ENCODE measurements around the gene PAX9.

The PAX9 gene

DNA sequence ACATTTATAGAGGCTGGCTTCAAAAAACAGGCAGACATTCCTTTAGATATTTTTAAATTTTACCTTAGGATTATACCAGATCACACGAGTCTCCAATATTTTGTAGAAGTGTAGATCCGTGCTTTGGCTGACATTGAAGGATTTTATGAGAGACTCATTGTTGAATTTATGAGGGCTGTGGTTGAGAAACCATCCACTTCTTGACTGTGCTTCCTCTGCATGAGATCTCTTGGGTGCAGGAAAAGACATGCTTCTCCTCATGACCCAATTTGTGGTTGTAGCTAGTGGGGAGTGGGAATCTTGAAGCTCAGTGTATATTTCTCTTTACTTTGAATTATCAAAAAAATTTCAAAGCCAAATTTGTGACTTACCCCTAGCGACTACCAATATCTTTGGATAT lies 42.5 kb upstream of the PAX9 start:
- Histone ChIP-seq H3K27me3 (ENCODE audit: low read length) (no peaks in the 10 kb centered on the region), H2AFZ (ENCODE audit: low read depth, low read length, severe bottlenecking) (no peak overlapping the region), H3K9me2 (replicated peaks; ENCODE audit: insufficient read depth, low read length) (no peaks in the 10 kb centered on the region), H3K36me3 (ENCODE audit: low read length) (no peaks in the 10 kb centered on the region), H3K9ac (ENCODE audit: low read length) (no peak overlapping the region), H3K4me3 (ENCODE audit: insufficient read depth, low read length, poor library complexity, severe bottlenecking) (no peak overlapping the region), H3K9me3 (ENCODE audit: insufficient read depth, low read length) (no peaks in the 10 kb centered on the region), H3K4me2 (ENCODE audit: low read depth, low read length, poor library complexity, severe bottlenecking) (no peak overlapping the region), H3K79me2 (ENCODE audit: insufficient read depth, low read length) (no peaks in the 10 kb centered on the region), H3F3A (ENCODE audit: insufficient read depth) (no peaks in the 10 kb centered on the region), H3K27ac (ENCODE audit: low read depth, low read length) (no peak overlapping the region), H4K20me1 (ENCODE audit: low read depth, low read length) (no peaks in the 10 kb centered on the region)
- TF ChIP-seq EZH2phosphoT487 (conservative IDR thresholded peaks at IDR 0.05; ENCODE audit: low read length) (no peak), CTCF (IDR thresholded peaks at IDR 0.05; ENCODE audit: insufficient read depth, low read length, poor library complexity, severe bottlenecking) (no peak)

DNA sequence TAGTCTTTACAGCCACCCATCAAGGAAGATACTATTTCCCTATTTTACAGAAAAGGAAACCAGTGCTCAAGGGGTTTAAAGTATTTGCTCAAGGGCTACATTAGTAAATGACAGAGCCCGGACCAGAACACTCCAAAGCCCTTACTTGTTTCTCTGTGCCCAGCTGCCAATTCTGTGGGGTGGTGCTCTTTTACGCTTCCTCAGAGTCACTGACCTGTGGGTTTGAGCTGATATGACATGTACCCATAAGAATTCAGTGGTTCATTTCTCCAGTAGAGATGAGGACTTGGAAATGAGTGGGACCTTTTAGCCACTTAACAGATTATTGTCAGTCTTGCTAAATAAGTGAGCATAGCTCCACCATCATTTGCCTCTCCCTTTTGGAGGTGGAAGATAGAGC lies 41.8 kb upstream of the PAX9 start:
- no peaks in the 10 kb centered on the region for H3K36me3 ChIP-seq (ENCODE audit: low read length)
- no peak overlapping the region for H3K4me2 ChIP-seq (ENCODE audit: low read depth, low read length, poor library complexity, severe bottlenecking)
- H3K79me2 ChIP-seq (ENCODE audit: insufficient read depth, low read length), result no peaks in the 10 kb centered on the region
- no peaks in the 10 kb centered on the region for H4K20me1 ChIP-seq (ENCODE audit: low read depth, low read length)
- no peak overlapping the region for H2AFZ ChIP-seq (ENCODE audit: low read depth, low read length, severe bottlenecking)
- H3F3A ChIP-seq (ENCODE audit: insufficient read depth), result no peaks in the 10 kb centered on the region
- no peaks in the 10 kb centered on the region for H3K9me2 ChIP-seq (replicated peaks; ENCODE audit: insufficient read depth, low read length)
- H3K27ac ChIP-seq (ENCODE audit: low read depth, low read length), result no peak overlapping the region
- H3K27me3 ChIP-seq (ENCODE audit: low read length), result no peaks in the 10 kb centered on the region
- H3K9me3 ChIP-seq (ENCODE audit: insufficient read depth, low read length), result no peaks in the 10 kb centered on the region
- no peak overlapping the region for H3K9ac ChIP-seq (ENCODE audit: low read length)
- no peak overlapping the region for H3K4me3 ChIP-seq (ENCODE audit: insufficient read depth, low read length, poor library complexity, severe bottlenecking)
- no peak for TF ChIP-seq CTCF (IDR thresholded peaks at IDR 0.05; ENCODE audit: insufficient read depth, low read length, poor library complexity, severe bottlenecking)
- TF ChIP-seq EZH2phosphoT487 (conservative IDR thresholded peaks at IDR 0.05; ENCODE audit: low read length), result no peak

GRCh38 chr14:36625014-36625413 lies 36.6 kb upstream of the PAX9 start:
- H3K27ac ChIP-seq (ENCODE audit: low read depth, low read length), result no peak overlapping the region
- no peaks in the 10 kb centered on the region for H3F3A ChIP-seq (ENCODE audit: insufficient read depth)
- no peak overlapping the region for H3K9ac ChIP-seq (ENCODE audit: low read length)
- no peak overlapping the region for H3K4me3 ChIP-seq (ENCODE audit: insufficient read depth, low read length, poor library complexity, severe bottlenecking)
- H3K27me3 ChIP-seq (ENCODE audit: low read length), result no peaks in the 10 kb centered on the region
- no peaks in the 10 kb centered on the region for H3K79me2 ChIP-seq (ENCODE audit: insufficient read depth, low read length)
- no peak overlapping the region for H2AFZ ChIP-seq (ENCODE audit: low read depth, low read length, severe bottlenecking)
- H3K9me3 ChIP-seq (ENCODE audit: insufficient read depth, low read length), result no peaks in the 10 kb centered on the region
- no peak overlapping the region for H3K4me2 ChIP-seq (ENCODE audit: low read depth, low read length, poor library complexity, severe bottlenecking)
- no peaks in the 10 kb centered on the region for H3K9me2 ChIP-seq (replicated peaks; ENCODE audit: insufficient read depth, low read length)
- TF ChIP-seq EZH2phosphoT487 (conservative IDR thresholded peaks at IDR 0.05; ENCODE audit: low read length), result no peak
- TF ChIP-seq CTCF (IDR thresholded peaks at IDR 0.05; ENCODE audit: insufficient read depth, low read length, poor library complexity, severe bottlenecking), result no peak
- no peaks in the 10 kb centered on the region for H4K20me1 ChIP-seq (ENCODE audit: low read depth, low read length)
- no peaks in the 10 kb centered on the region for H3K36me3 ChIP-seq (ENCODE audit: low read length)

DNA sequence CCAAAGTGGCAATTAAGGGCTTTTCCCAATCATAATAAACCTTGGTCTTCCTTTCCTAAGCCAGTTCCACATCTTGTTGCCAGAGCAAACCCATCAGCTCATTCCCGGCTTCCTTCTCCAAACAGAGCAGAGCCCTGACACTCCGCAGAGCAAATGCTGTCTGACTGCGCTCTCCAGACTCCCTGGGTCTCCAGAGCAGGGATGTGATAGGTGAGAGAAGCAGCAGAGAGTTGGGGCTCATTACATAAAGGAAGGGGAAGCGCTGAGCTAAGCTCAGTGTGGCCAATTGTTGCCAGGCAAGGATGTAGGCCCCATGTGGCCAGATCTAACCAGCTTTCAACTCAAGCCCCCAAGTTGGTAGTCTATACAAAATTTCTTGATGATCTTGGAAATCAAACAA lies 36.2 kb upstream of the PAX9 start:
- TF ChIP-seq EZH2phosphoT487 (conservative IDR thresholded peaks at IDR 0.05; ENCODE audit: low read length), result no peak
- no peak for TF ChIP-seq CTCF (IDR thresholded peaks at IDR 0.05; ENCODE audit: insufficient read depth, low read length, poor library complexity, severe bottlenecking)
- no peaks in the 10 kb centered on the region for H3K79me2 ChIP-seq (ENCODE audit: insufficient read depth, low read length)
- H3K4me2 ChIP-seq (ENCODE audit: low read depth, low read length, poor library complexity, severe bottlenecking), result no peak overlapping the region
- H3K4me3 ChIP-seq (ENCODE audit: insufficient read depth, low read length, poor library complexity, severe bottlenecking), result no peak overlapping the region
- no peaks in the 10 kb centered on the region for H4K20me1 ChIP-seq (ENCODE audit: low read depth, low read length)
- H3K27me3 ChIP-seq (ENCODE audit: low read length), result no peaks in the 10 kb centered on the region
- no peaks in the 10 kb centered on the region for H3K9me3 ChIP-seq (ENCODE audit: insufficient read depth, low read length)
- H3K36me3 ChIP-seq (ENCODE audit: low read length), result no peaks in the 10 kb centered on the region
- no peak overlapping the region for H3K9ac ChIP-seq (ENCODE audit: low read length)
- no peak overlapping the region for H3K27ac ChIP-seq (ENCODE audit: low read depth, low read length)
- no peaks in the 10 kb centered on the region for H3K9me2 ChIP-seq (replicated peaks; ENCODE audit: insufficient read depth, low read length)
- no peaks in the 10 kb centered on the region for H3F3A ChIP-seq (ENCODE audit: insufficient read depth)
- no peak overlapping the region for H2AFZ ChIP-seq (ENCODE audit: low read depth, low read length, severe bottlenecking)

Measured in SU-DHL-6 (cell line).